OCI-M1 (cell line): ENCODE results near the gene DTD1.

ENCODE experiments used
- DNase-seq: peaks from one replicate; lab custom pipeline; 2025; lab: John Stamatoyannopoulos, UW

Gene DTD1

DNA sequence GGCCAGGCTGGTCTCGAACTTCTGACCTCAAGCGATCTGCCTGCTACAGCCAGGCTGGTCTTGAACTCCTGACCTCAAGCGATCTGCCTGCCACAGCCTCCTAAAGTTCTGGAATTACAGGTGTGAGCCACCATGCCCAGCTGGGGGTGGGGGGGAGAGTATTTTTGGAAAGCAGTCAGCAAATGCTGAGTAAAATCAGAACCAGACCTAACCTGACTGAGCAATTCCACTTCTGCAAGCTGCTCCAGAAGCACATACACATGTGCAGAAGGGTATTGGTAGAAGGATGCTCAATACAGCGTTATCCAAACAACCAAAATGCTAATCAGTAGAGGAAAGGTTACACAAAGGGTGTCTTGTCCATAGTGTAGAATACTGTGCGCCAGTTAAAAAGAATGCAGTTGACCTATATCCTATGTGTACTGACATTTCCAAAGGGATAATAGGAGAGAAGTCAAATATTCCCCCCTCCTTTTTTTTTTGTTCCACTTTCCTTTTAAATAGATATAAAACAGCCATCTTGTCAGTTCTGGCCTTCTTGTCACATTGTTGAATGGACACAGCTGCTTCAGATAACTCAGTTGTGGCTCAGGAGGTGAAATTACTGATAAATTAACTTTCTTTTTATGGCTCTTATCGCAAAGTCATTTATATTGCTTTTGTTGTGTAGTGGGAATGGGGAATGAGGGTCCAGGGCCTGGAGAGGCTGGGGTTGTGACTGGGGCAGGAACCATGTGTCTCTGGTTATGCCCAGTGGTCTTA, 74.6 kb downstream of the DTD1 start:
- no peak for DNase-seq

DNA sequence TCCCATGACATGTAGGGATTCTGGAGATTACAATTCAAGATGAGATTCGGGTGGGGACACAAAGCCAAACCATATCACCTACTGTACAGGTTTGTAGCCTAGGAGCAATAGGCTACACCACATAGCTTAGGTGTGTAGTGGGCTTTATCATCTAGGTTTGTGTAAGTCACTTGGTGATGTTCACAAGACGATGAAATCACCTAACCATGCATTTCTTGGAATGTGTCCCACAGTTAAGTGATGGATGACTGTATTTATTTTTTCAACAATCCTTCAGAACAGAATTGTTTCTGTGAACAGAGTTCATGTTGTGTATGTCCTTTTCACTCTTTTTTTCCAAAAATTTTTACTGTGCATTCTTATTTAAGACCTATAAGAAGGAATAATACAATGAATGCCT, 76.1 kb downstream of the DTD1 start:
- DNase-seq, result no peak

DNA sequence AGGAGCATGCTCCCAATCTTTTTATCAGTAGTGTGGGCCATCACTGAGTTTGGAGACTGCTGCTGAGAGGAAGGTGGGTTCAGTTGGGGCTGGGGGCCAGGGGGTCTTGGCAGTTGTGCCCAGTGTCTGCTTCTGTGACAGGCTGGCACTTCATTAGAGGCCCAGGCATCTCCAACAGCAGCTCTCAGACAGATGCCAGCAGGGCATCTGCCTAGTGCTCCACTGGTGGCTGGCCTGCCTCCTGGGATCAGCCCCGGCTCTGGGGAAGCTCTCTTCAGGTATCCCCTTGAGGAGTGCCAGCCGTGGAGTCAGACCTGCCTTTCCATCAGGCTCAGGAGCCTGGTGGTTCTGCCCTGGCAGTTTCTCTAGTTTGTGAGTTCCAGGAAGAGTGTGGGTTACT, 77.3 kb downstream of the DTD1 start:
- DNase-seq, result no peak

- DNase-seq, result no peak
These were observed 79.1 kb downstream of the DTD1 start for GRCh38 chr20:18666803-18667415.

GRCh38 chr20:18669241-18670019, 81.6 kb downstream of the DTD1 start:
- DNase-seq, result no peak

DNA sequence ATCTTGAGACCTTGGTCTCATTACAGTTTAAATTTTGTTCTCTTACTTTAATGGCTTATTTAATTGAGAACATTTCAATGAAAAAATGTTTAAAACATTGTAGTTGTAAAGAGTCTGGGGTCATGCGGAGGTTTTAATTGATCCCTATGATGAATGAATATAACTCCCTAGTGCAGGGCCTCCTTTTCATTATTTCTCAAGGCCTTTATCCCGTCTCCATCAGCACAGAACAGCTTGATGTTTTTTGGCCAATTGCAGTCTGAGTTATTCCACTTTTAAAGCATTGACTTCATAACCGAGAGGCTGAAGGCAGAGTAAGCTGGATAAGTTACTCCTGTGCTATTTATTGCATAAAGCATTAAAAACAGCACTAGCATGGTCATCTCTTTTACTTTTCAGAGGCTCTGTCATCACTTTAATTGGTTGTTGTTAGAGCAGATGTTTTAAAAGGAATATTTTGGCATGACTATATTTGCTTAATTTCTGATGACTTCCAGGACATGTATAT, 83.4 kb downstream of the DTD1 start:
- no peak for DNase-seq

- DNase-seq, result no peak
These were observed 85.0 kb downstream of the DTD1 start for GRCh38 chr20:18672834-18673233.

DNA sequence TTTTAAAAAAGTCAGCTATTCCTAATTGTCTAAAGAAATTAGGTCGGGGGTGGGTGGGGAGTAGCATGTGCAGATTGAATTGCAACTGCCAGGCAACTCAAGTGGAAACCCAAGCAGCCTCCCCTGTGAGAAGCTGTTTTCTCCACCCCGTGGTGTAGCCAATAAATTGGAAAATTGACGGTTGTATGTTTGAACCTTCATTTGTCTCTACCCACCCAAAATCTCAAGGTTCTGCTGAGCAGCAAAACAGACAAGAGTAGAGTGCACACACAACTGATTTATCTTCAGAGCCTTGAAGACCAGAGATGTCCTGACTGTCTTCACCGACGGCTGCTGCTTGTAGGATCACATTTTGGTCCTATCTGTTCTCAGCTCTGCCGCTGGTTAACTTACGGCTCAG, 88.5 kb downstream of the DTD1 start:
- DNase-seq, result no peak

DNA sequence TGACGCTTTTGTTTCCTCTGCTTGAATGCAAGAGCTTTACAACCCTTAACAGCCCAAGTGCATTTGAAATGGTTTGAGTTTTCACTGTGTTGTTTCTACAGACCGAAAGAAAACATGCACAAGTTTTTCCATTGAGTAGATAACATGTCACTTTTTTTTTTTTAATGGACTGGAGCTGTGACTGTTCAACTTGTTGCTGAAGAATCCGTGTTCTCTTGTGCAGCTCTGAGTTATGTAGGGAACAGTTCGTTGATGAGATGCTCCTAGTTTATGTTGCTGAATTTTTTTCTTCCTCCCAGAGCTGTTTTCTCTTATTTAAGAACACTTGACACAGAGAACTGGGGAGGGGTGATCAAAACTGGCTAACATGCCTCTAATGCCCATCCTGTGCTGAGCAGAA, 89.3 kb downstream of the DTD1 start:
- no peak for DNase-seq

GRCh38 chr20:18678549-18679419, 90.9 kb downstream of the DTD1 start:
- DNase-seq, result peak; percentile 25

- no peak for DNase-seq
These were observed 96.0 kb downstream of the DTD1 start for GRCh38 chr20:18683839-18684238.

DNA sequence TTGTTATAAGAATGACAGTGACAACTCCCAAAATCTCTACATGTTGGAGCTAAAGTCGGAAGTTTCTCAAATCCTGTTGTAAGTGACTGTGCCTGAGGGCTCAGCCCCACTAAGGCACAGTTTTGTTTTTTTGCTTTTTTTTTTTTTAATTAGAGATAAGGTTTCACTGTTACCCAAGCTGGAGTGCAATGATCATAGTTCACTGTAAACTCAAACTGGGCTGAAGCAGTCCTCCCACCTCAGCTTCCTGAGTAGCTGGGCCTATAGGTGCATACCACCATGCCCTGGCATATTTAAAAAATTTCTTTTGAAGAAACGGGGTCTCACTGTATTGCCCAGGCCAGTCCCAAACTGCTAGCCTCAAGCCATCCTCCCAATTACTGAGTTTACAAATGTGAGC, 96.9 kb downstream of the DTD1 start:
- DNase-seq, result no peak

GRCh38 chr20:18685406-18685805, 97.6 kb downstream of the DTD1 start:
- no peak for DNase-seq

- DNase-seq, result no peak
These were observed 98.8 kb downstream of the DTD1 start for GRCh38 chr20:18686696-18687095.

DNA sequence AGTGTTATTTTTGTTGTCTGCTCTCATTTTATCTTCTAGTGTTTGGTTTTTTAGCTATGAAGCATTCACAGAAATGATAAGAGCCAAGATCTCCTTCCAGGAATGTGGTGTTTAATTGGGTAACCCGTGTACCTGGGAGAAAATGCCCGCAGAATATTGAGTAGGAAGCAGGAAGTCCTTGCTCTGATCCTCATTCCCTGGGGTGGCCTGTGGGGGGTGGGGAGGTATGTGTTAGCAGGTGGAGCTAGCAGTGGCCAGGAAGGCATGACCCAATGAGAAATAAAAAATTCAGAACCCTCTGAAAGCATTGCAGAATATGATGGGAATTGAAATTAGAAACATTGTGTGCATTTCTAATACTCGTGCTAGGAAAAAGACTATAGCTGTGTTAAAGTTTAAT, 100.8 kb downstream of the DTD1 start:
- DNase-seq, result no peak

DNA sequence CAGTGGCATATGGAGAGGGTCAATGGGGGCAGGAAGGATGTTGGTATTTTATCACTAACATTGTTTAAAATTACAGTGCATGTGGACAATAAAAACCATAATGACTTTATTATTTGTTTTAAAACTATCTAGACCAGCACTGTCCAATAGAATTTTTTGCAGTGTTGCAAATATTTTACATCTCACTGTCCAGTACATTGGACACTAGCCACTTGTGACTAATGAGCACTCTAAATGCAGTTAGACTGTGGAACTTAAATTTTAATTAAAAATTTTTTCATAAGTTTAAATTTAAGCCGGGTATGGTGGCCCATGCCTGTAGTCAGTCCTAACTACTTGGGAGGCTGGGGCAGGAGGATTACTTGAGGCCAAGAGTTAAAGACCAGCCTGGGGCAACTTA, 101.7 kb downstream of the DTD1 start:
- no peak for DNase-seq

DNA sequence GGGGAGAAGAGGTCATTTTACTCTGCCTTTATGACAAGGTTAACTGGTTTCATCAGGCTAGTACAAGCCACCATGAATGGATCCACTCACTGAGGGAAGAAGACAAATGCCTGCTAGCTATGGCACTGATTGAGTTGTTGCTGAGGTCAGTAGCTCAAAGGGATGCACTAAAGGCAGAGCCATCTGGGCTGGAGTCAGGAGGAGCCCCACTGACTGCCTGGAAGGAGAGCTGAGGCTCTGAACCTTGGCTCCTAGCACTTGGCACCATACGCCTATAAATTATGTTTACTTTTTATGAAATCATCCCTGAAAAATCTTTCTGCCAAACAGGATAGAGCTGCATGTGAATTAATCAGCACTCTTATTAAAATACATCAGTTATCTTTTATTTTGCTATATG, 104.6 kb downstream of the DTD1 start:
- no peak for DNase-seq

DNA sequence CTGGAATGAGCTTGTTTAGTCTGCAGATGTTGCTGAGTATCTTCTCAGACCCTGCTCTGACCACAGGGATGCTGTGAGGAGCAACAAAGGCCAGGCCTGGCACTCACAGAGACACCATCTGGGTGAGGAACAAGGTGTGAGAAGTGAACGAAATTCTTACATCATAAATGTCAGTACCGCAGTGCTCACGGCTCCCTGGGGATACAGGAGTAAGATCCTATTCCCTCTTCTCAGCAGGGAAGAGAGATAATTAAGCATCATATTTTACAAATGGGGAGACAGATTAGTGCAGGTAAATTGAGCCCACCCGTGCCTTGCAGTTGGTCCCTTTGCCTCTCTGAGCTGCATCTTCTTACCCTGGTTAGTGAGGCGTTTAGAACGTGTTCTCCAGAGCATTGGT, 106.2 kb downstream of the DTD1 start:
- no peak for DNase-seq

- no peak for DNase-seq
These were observed 107.3 kb downstream of the DTD1 start for GRCh38 chr20:18695175-18695574.

GRCh38 chr20:18698735-18699380, 111.0 kb downstream of the DTD1 start:
- no peak for DNase-seq

- DNase-seq, result no peak
These were observed 114.1 kb downstream of the DTD1 start for GRCh38 chr20:18701969-18702368.
